GOT3 (cell line): ENCODE measurements around the gene ZC3H8.

Source experiments
- DNase-seq: peaks from one replicate; lab custom pipeline; 2025; ENCODE audit warnings: mixed read lengths; lab: John Stamatoyannopoulos, UW

Gene ZC3H8

DNA sequence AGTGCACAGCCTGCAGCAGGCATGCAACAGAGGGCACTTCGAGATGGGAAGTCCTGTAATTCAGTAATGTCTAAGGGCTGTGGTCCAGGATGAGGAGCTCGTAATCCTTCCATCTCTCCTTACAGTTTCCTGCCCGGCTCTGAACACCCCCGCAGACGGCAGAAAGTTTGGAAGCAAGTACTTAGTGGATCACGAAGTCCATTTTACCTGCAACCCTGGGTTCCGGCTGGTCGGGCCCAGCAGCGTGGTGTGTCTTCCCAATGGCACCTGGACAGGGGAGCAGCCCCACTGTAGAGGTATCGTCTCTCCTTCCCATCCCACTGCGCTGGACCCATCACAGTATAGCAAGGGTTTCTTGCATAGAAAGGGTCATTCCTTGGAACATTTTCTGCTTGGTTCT is 90.0 kb downstream of the ZC3H8 start:
- DNase-seq, result no peak

DNA sequence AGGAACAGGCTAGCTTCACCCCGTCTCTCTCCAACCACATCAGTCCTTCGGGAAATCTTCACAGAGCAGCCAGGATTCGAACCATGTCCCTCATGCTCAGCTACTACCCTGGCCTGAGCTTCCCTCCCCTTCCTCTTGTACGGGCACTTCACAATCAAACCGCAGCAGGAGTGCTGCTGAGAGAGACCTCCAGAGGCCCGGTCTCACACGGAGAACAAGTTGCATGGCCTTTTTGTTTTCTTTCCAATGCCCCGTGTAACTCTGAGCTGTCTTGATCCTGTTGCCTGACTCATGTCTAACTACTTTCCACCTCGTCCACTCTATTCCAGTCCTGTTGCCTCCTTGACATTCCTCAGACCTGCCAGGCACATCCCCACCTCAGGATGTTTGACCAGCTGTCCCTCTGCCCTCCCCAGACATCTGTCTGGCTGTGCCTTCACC is 91.3 kb downstream of the ZC3H8 start:
- no peak for DNase-seq

DNA sequence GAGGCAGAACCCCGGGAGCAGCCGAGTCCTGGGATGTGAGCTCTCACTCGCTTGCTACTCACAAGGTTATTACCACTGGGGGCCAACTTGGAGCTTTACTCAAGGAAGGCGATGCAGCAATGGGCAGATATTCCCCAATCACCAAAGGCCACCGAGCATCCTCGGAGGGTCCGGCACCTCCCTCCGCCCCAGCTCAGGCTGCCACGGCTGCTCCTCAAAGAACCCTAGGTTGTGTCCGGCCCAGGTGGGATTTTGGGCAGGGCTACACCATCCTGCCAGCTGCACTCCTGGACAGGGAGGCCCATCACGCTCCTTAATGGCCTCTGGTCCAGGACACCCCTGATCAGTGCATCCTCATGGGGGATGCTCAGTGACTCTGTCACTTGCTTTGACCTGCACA is 91.9 kb downstream of the ZC3H8 start:
- no peak for DNase-seq

DNA sequence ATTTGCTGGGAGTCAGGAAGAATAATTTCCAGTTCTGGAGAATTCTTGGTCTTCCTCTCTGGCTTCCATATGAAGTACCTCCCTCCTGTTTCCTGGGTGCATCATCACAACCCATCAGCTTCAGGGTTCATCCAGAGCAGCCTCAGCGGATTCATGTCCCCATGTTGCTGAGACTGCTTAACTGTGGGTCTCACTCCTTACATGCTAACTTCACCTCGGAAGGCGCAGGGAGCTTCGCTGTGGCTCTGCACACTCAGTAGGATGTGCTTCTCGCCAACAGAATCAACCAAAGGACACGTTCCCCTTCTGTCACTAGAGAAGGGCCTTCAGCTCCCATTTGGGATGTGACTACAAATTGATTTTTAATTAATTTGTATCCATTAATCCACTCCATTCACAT is 92.5 kb downstream of the ZC3H8 start:
- no peak for DNase-seq
